ENCODE results near the gene MYH6. TPM values are rescaled to one million over a fixed set of nuclear protein-coding genes. Genes with fewer than 3 reads are reported as not detected.

Gene MYH6
- total RNA-seq, 1 donor from 2014 or later: 3.4 TPM

DNA sequence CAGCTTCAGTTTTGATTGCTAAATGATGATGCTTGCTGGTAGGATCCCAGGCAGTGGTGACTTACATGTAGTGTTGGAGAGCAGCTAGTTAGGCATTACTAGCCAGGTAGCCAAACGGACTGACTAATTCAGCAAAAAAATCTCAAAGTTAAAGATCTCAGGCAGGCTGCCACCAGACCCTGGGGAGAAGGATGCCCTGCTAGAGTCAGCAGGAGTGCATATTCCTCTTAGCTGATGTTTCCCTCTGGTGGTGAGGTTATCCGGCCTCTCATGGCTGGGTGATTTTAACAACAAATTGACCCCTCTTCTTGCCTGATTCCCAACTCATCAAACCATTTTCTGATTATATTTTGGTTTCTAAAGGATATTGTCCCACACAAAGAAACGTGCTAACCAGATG is 45.9 kb downstream of the MYH6 start:
- peaks cover 9% of the 10 kb centered on the region for H3K27me3 ChIP-seq
- H3K36me3 ChIP-seq: no peaks in the 10 kb centered on the region
- intact Hi-C loops (cut with DNase I): no loop called here
- H3K4me1 ChIP-seq: peaks cover 16% of the 10 kb centered on the region
- H3K4me3 ChIP-seq: no peak overlapping the region
- no peaks in the 10 kb centered on the region for H3K9me3 ChIP-seq
- DNase-seq (no peak), ATAC-seq (no peak)
- H3K27ac ChIP-seq: no peak overlapping the region
- TF ChIP-seq, protein P1, sequence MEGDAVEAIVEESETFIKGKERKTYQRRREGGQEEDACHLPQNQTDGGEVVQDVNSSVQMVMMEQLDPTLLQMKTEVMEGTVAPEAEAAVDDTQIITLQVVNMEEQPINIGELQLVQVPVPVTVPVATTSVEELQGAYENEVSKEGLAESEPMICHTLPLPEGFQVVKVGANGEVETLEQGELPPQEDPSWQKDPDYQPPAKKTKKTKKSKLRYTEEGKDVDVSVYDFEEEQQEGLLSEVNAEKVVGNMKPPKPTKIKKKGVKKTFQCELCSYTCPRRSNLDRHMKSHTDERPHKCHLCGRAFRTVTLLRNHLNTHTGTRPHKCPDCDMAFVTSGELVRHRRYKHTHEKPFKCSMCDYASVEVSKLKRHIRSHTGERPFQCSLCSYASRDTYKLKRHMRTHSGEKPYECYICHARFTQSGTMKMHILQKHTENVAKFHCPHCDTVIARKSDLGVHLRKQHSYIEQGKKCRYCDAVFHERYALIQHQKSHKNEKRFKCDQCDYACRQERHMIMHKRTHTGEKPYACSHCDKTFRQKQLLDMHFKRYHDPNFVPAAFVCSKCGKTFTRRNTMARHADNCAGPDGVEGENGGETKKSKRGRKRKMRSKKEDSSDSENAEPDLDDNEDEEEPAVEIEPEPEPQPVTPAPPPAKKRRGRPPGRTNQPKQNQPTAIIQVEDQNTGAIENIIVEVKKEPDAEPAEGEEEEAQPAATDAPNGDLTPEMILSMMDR (IDR thresholded peaks at IDR 0.05): no peak

GRCh38 chr14:23361763-23362162 is 46.3 kb downstream of the MYH6 start:
- H3K4me3 ChIP-seq: no peak overlapping the region
- H3K4me1 ChIP-seq: peaks cover 16% of the 10 kb centered on the region
- DNase-seq (no peak), ATAC-seq (no peak)
- peaks cover 9% of the 10 kb centered on the region for H3K27me3 ChIP-seq
- intact Hi-C loops (cut with DNase I): no loop called here
- no peaks in the 10 kb centered on the region for H3K9me3 ChIP-seq
- TF ChIP-seq, protein P1 (IDR thresholded peaks at IDR 0.05): no peak
- H3K27ac ChIP-seq: no peak overlapping the region
- H3K36me3 ChIP-seq: no peaks in the 10 kb centered on the region

DNA sequence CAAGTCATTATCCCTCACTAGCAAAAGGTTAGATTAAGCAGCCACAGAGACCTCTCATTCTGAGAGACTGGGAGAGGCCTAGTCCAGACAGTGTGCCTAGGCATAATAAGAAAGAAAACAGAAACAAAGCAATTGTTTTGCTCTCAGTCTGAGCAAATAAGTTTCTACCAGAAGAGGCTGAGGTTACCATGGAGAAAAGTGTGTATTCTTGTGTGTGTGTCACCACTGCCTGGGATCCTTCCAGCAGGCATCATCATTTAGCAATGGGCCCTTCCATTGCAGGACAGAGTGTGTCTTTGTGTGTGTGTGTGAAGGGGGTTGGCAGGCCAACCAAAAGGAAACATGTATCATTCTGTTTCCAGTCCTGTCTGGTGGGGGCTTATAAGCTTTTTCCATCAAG is 46.8 kb downstream of the MYH6 start:
- no peak overlapping the region for H3K27ac ChIP-seq
- H3K4me1 ChIP-seq: peaks cover 16% of the 10 kb centered on the region
- peaks cover 9% of the 10 kb centered on the region for H3K27me3 ChIP-seq
- no peaks in the 10 kb centered on the region for H3K36me3 ChIP-seq
- no peak for DNase-seq
- H3K9me3 ChIP-seq: no peaks in the 10 kb centered on the region
- intact Hi-C loops (cut with DNase I): no loop called here
- no peak for ATAC-seq
- H3K4me3 ChIP-seq: no peak overlapping the region
- TF ChIP-seq, protein P1 (IDR thresholded peaks at IDR 0.05): no peak

GRCh38 chr14:23360496-23360895 is 47.6 kb downstream of the MYH6 start:
- H3K27ac ChIP-seq: no peak overlapping the region
- no peak for ATAC-seq
- no peak for DNase-seq

DNA sequence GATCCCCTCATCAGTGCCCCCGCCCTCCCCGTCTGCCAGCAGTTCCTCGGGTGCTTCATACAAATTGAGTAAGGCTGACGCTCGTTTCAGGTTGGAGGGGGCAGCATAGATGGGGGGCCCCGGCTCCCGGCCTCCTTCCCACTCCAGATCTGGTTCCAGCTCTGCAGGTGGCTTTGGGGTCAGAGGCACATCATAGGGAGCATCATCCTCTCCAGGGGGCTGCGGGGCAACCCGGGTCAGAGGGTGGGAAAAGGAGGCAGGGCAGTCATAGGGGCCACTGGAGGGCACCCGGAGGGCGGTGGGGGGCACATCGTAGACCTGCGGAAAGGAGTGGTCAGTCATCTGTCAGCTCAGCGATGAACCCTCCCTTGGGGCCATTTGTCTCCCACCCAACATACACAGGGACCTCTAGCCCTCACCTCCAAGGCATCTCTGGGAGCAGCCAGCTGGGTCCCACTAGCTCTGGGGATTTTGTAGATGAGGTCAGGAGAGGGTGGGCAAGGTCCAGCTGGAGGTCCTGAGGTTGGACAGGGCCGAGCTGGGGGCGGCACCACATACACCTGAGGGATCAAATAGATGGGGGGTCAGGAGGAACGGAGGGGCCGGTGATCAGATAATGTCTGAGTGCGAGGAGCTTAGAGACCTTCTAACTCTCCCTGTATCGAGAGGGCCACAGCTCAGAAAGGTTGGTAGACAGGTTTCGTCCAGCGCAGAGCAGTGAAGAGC is 48.2 kb downstream of the MYH6 start:
- TF ChIP-seq, protein P1 (IDR thresholded peaks at IDR 0.05): no peak
- Histone ChIP-seq H3K27me3 (no peaks in the 10 kb centered on the region), H3K4me1 (peaks cover 12% of the 10 kb centered on the region), H3K27ac (no peak overlapping the region), H3K36me3 (no peaks in the 10 kb centered on the region), H3K9me3 (no peaks in the 10 kb centered on the region), H3K4me3 (no peak overlapping the region)
- intact Hi-C loops (cut with DNase I): no loop called here
- DNase-seq (no peak), ATAC-seq (no peak)

More at GRCh38 chr14:23360496-23360895, 47.6 kb downstream of the MYH6 start:
- intact Hi-C loops (cut with DNase I): no loop called here
- H3K4me3 ChIP-seq: no peak overlapping the region
- TF ChIP-seq, protein P1 (IDR thresholded peaks at IDR 0.05): no peak
- H3K27me3 ChIP-seq: peaks cover 4% of the 10 kb centered on the region
- no peaks in the 10 kb centered on the region for H3K36me3 ChIP-seq
- H3K9me3 ChIP-seq: no peaks in the 10 kb centered on the region
- peaks cover 14% of the 10 kb centered on the region for H3K4me1 ChIP-seq
